Upper lobe of left lung (tissue), 6 donors: Measurements from ENCODE around the gene KPNA2. TPM values are rescaled to one million over a fixed set of nuclear protein-coding genes. Genes with fewer than 3 reads are reported as not detected.
"Not testable (repeated sequence)": the region's sequence is repeated elsewhere in the genome, so short reads cannot be mapped to it uniquely, and the experiment has no call there.

Experiments used
- ATAC-seq, 2 donors: fragments of 200-7000 bp; cut with Tn5 transposase; one replicate each; pipeline ENCODE4 v1.9.1; 2022; ENCODE audit warnings: mild to moderate bottlenecking in 2 of 2, moderate library complexity in 2 of 2; ENCODE audit not compliant: low FRiP score in 2 of 2
- DNase-seq, 2 donors: peaks; one replicate each; pipeline ENCODE4 v3.0.0-alpha.2; 2019 to 2020
- H3K27ac ChIP-seq, 4 donors: fragments of 200-600 bp; sonication (generic); one replicate each; pipeline ENCODE4 v1.5.1; 2016 to 2019
- H3K27me3 ChIP-seq, 4 donors: fragments of 200-600 bp; sonication (generic); one replicate each; pipeline ENCODE4 v1.5.1; 2017 to 2019
- H3K36me3 ChIP-seq, 4 donors: fragments of 200-600 bp; sonication (generic); one replicate each; pipeline ENCODE4 v1.5.1; 2016 to 2019
- H3K4me1 ChIP-seq, 4 donors: fragments of 200-600 bp; sonication (generic); one replicate each; pipeline ENCODE4 v1.5.1; 2018 to 2019
- H3K4me3 ChIP-seq, 4 donors: fragments of 200-600 bp; sonication (generic); one replicate each; pipeline ENCODE4 v1.5.1; 2017 to 2019; ENCODE audit warnings: mild to moderate bottlenecking in 2 of 4, moderate library complexity in 1 of 4
- H3K9me3 ChIP-seq, 4 donors: fragments of 200-600 bp; sonication (generic); one replicate each; pipeline ENCODE4 v1.5.1; 2018 to 2019
- CTCF ChIP-seq, 6 experiments: fragments of 450-650 bp in 4 of 6; fragments of 200-600 bp in 2 of 6; sonication (generic) in 2 of 6; IDR thresholded peaks; one replicate each; pipeline ENCODE4 v1.5.1; 2016 to 2019; ENCODE audit warnings: antibody characterized with exemption in 6 of 6
- EP300 ChIP-seq, 4 donors: sonication (generic); formaldehyde crosslinking; IDR thresholded peaks; one replicate each; pipeline ENCODE4 v1.5.1; 2017; ENCODE audit warnings: antibody characterized with exemption in 4 of 4, control low read depth in 2 of 4
- POLR2A ChIP-seq, 4 donors: fragments of 450-650 bp; IDR thresholded peaks; one replicate each; pipeline ENCODE4 v1.5.1; 2016 to 2017; ENCODE audit warnings: antibody characterized with exemption in 4 of 4, mild to moderate bottlenecking in 2 of 4
- POLR2AphosphoS5 ChIP-seq, 2 donors: sonication (generic); formaldehyde crosslinking; IDR thresholded peaks; one replicate each; pipeline ENCODE4 v1.5.1; 2017; ENCODE audit warnings: antibody characterized with exemption in 2 of 2
- WGBS, 2 donors: methylation state at CpG; one replicate each; pipeline ENCODE4 v1.1.5; 2017 to 2018; 5-methylcytosine and 5-hydroxymethylcytosine counted together
- total RNA-seq, 6 donors: library from RNA; depleted of rRNA in 4 of 6; stranded (reverse); fragments of >200 nt in 4 of 6; gene quantifications; one replicate each; pipeline versions ENCODE4 v1.1.0 to v1.2.1, GENCODE V29; 2016 to 2021
- donor health status: DM: no; HTN: no; CAD: no; lungs with moderate emphysema.
- donor health status: DM: no; HTN: yes; CAD: no; lungs with severe emphysema.

The KPNA2 gene
- total RNA-seq, 6 donors from 2014 or later, result 10.7 to 39.4 (median 26.7) TPM

- ATAC-seq, result peak; percentile 96 to 97
- no peaks in the 10 kb centered on the region for H3K9me3 ChIP-seq
- H3K4me3 ChIP-seq, result peak overlapping the region; percentile 27 to 75 (median 54)
- WGBS, 2 donors, result 1 to 3% methylated on average over 10 to 32 of the region's 51 CpGs
- H3K4me1 ChIP-seq, result peaks cover 4 to 10% (median 5%) of the 10 kb centered on the region in 4 donors
- DNase-seq, result peak; percentile 96 to 99
- TF ChIP-seq EP300 (IDR thresholded peaks at IDR 0.05) (no peak), CTCF (IDR thresholded peaks at IDR 0.05) (peak; percentile 39 to 92 (median 81)), POLR2A (IDR thresholded peaks at IDR 0.05) (peak in 3 of 4 donors; percentile 55 to 79 (median 78)), POLR2AphosphoS5 (IDR thresholded peaks at IDR 0.05) (peak; percentile 76 to 79)
- H3K27ac ChIP-seq, result peak overlapping the region; percentile 74 to 93 (median 88)
- H3K27me3 ChIP-seq, result no peaks in the 10 kb centered on the region
- H3K36me3 ChIP-seq, result no peaks in the 10 kb centered on the region
These were observed 15.7 kb upstream of the KPNA2 start for GRCh38 chr17:68019675-68020408.

- ATAC-seq, result no peak
- 1 to 2% methylated on average over 12 of the region's 12 CpGs for WGBS, 2 donors
- no peak for TF ChIP-seq EP300 (IDR thresholded peaks at IDR 0.05)
- TF ChIP-seq CTCF (IDR thresholded peaks at IDR 0.05), result no peak
- no peak for TF ChIP-seq POLR2A (IDR thresholded peaks at IDR 0.05)
- TF ChIP-seq POLR2AphosphoS5 (IDR thresholded peaks at IDR 0.05), result no peak
- Histone ChIP-seq H3K27ac (peak overlapping the region; percentile 74 to 93 (median 88)), H3K4me3 (peak overlapping the region; percentile 27 to 75 (median 54)), H3K9me3 (no peaks in the 10 kb centered on the region), H3K36me3 (no peaks in the 10 kb centered on the region), H3K4me1 (peaks cover 4 to 10% (median 5%) of the 10 kb centered on the region in 4 donors), H3K27me3 (no peaks in the 10 kb centered on the region)
- no peak for DNase-seq
These were observed 15.2 kb upstream of the KPNA2 start for GRCh38 chr17:68020409-68020756.

- not testable (repeated sequence) for DNase-seq, H3K36me3 ChIP-seq, H3K9me3 ChIP-seq, ATAC-seq, H3K4me1 ChIP-seq, H3K27me3 ChIP-seq
- Histone ChIP-seq H3K4me3 (peak overlapping the region in 3 of 4 donors; percentile 51 to 75 (median 57)), H3K27ac (peak overlapping the region; percentile 74 to 93 (median 88))
- 86 to 87% methylated on average over 13 of the region's 13 CpGs for WGBS, 2 donors
These were observed 14.7 kb upstream of the KPNA2 start for GRCh38 chr17:68020791-68021190.

GRCh38 chr17:68021963-68022362 is 13.6 kb upstream of the KPNA2 start:
- no peak overlapping the region for H3K4me3 ChIP-seq
- no peak for TF ChIP-seq CTCF (IDR thresholded peaks at IDR 0.05)
- no peak for TF ChIP-seq EP300 (IDR thresholded peaks at IDR 0.05)
- TF ChIP-seq POLR2AphosphoS5 (IDR thresholded peaks at IDR 0.05), result no peak
- TF ChIP-seq POLR2A (IDR thresholded peaks at IDR 0.05), result no peak
- 90 to 93% methylated on average over 8 of the region's 8 CpGs for WGBS, 2 donors
- no peaks in the 10 kb centered on the region for H3K27me3 ChIP-seq
- DNase-seq (no peak), ATAC-seq (no peak)
- no peak overlapping the region for H3K27ac ChIP-seq
- H3K4me1 ChIP-seq, result peaks cover 4 to 10% (median 5%) of the 10 kb centered on the region in 4 donors
- no peaks in the 10 kb centered on the region for H3K36me3 ChIP-seq
- no peaks in the 10 kb centered on the region for H3K9me3 ChIP-seq

GRCh38 chr17:68022547-68022946 is 13.0 kb upstream of the KPNA2 start:
- not testable (repeated sequence) for H3K4me3 ChIP-seq, ATAC-seq, H3K36me3 ChIP-seq, DNase-seq, H3K9me3 ChIP-seq, H3K27ac ChIP-seq, H3K4me1 ChIP-seq, H3K27me3 ChIP-seq
- WGBS, 2 donors, result 94% methylated on average over 15 of the region's 15 CpGs
